HG03432 (cell line): ENCODE measurements around the gene SEC31B.

Experiments
- ATAC-seq: cut with Tn5 transposase; IDR thresholded peaks from one replicate; pipeline ENCODE4 v1.9.1; 2021; ENCODE audit warnings: mild to moderate bottlenecking, moderate library complexity; ENCODE audit not compliant: unreplicated experiment

Gene SEC31B

DNA sequence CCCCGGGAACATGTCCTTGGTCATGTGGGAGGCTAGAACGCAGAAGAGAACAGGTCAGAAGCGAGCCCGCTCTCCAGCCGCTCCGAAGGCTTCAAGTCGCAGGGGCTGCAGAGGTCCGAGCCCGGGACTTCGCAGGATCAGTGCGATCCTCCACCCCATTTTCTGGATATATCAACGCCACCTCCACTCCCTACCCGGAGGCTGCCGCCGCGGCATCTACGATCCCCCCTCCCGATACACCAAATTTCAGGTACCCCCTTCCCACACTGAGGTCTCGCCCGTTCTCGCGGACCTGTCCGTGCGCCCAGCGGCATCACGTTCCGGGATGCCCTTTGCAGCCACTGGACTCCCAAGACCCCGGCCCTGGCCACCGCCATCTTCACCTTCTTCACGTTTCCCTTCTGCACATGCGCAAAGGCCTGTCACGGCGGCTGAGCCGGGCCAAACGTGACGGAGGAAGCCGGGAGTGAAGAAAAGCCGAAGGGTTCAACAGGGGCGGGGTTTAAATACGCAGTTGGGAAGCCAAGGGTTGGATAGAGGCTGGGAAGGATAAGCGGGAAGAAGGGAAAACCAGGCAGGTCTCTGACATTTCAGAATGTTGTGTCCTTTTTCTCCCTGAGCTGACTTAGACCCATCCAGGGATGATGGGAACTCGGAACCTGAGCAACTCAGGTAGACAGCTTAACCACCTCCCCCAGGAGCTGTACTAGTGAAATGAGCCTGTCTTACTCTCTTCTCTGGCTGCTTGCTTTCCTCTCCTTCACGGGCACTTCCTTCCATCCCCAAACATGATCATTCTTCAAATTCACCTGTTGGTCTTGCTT is 10.0 kb upstream of the SEC31B start, which contains the start of gene NDUFB8:
TSS of gene NDUFB8 (minus strand) at position 397 of the 824 bp plus-strand sequence. CDS start at position 377, 20 bp downstream.
- ATAC-seq = peak; percentile 76

DNA sequence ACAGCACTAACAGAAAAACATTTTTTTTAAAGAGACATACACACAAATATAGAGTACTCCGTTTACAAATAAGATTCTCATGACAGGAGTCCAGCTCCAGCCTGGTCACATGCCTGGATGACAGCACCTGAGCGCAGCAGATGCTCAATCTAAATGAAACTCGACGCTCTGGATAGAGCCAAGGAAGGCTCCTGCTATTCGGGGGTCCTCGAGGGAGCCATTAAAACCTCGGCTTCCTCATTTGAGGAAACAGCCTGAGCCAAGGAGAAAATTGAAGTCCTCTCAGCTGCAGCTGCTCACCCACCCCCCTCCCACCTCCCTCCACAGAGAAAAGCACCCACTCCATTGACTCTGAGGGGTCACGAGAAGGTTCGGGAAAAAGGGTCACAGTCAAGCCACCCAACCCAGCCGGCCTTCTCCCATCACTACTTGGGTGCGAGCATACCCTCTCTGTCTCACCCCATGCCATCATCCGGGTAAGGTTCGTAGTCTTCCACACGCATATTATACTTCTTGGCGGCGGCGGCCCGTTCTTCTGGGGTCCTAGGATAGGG is 9.3 kb upstream of the SEC31B start:
- peak; percentile 12 for ATAC-seq

DNA sequence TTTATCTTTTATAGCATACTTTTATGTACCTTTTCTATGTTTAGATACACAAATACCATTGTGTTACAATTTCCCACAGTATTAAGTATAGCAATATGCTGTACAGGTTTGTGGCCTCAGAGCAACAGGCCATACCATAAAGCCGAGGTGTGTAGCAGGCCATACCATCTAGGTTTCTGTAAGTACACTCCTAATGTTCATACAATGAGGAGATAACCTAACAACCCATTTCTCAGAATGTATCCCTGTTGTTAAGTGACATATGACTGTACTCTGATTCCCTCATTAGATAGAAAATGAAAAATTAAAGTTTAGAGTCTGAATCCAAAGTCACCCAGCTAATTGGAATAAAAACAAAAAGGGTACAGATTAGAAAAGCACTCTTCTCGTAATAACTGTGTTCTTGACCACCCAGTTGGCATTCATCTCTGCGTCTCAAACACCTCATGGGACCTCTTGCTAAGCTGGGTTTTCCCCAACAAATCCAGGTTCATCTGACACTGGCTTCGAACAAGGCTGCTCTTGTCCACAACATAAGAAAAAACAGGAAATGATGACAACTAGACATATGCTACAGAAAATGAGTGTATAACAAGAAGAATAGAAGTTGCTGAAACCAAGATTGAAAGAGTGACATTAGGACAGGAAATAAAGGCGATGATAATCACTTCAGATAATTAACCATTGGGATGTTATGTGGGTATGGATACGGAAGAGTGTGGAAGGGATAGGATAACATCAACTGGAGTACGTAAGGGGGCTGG is 8.6 kb upstream of the SEC31B start:
- ATAC-seq = peak; percentile 20

DNA sequence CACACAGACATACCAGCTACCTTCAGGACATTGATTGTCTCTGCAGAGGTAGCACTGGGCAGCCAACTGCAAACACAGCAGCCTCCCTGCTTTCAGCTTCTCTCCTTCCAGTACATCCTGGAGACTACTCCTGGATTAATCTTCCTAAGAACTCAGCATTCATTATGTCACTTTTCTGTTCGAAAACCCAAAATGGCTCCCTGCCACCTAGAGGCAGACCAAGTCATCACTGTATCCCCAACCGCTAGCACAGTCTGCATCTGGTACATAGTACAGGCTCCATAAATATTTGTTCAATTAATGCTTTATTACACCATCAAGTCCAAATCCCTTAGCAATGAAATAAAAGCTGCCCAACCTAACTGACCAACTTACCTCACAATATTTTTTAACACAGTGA is 5.0 kb upstream of the SEC31B start:
- ATAC-seq = no peak

DNA sequence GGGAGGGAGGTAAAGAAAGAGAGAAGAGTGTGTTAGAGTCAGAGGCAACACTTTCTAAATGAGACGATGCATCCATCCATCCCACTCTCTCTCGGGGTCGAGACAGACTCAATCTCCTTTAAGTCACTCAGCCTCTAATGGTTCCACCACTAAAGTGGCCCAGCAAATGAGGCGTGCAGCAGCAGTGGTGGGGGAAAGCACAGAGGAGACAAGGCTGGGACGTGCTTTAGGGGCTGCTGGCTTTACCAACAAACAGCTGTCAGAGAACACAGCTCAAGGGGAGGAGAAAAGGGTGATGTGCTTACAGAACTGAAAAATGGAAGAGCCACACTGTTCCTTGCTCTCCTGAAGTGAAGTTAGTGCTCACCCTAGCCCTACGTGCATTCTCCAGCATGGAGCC is 4.5 kb upstream of the SEC31B start:
- ATAC-seq = no peak

DNA sequence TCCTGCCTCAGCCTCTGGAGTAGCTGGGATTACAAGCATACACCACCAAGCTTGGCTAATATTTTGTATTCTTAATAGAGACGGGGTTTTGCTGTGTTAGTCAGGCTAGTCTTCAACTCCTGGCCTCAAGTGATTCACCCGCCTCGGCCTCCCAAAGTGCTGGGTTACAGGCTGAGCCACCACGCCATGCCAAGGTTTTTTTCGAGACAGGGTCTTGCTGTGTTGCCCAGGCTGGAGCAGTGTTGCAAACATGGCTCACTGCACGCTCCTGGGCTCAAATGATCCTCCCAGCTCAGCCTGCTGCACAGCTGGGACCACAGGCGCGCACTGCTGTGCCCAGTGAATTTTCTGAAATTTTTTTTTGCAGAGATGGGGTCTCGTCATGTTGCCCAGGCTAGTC is 3.3 kb upstream of the SEC31B start:
- no peak for ATAC-seq

DNA sequence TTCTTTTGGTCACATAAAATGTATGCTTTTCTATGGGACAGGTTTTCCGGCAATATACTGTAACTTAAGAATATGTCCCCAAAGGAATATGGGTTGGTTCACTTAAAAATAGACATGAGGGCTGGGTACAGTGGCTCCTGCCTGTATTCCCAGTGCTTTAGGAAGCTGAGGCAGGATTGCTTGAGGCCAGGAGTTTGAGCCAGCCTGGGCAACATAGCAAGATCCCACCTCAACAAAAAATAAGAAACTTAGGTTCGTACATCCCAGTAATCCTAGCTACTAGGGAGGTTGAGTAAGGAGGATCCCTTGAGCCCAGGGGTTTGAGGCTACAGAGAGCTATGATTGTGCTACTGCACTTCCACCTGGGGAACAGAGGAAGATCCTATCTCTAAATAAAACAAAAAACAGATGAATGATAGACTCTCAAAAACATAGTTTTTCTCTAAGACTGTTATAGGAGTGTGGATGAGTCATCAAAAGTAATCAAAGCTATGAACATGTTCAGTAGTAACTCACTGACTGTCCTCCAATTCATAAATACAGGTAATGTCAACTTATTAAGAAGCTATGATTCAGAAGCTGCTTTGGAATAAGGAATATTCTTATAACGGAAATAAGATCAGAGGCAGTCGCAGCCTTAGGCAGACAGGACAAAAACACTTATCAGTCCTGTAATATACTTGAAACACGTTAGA is 2.6 kb upstream of the SEC31B start:
- no peak for ATAC-seq

DNA sequence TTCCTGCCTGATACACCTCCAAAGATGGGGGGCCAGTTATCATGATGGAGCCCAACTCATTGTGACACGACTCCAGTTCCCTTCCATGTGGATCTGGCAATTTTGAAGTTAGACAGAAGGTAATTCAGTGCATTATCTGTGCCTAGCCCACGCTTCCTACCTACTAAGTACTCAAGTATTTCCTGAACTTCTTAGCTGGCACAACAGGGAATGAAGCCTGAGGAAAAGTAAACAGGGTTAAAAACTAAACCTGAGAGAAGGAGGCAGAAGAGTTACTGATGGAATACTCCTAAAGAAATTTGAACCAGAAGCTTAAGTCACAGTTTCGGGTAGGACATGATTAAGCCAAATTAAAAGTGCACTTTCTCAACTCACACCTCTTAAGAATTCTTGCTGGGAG is 1.1 kb upstream of the SEC31B start:
- ATAC-seq = no peak

DNA sequence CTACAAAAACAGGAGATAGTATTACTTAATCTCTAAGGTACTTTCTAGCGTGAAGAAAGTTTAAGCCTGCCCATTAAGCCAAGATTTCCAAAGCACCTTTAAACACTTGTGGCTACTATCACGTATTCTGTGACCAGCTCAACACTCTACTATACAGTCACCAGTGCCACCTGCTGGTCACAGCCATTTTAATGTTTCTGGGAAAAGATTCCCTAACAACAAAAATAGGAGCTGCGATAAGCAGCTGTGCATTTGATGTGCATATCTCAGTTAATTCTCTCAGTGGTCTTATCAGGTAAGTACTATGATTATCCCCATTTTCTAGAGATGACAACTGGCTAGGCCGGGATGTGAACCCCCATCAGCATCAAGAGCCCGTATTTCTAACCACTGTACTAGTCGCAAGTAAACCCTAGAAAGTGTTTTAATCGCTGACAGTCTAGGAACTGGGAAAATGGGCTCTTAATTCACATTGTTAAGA is 860 bp downstream of the SEC31B start:
- ATAC-seq = no peak

DNA sequence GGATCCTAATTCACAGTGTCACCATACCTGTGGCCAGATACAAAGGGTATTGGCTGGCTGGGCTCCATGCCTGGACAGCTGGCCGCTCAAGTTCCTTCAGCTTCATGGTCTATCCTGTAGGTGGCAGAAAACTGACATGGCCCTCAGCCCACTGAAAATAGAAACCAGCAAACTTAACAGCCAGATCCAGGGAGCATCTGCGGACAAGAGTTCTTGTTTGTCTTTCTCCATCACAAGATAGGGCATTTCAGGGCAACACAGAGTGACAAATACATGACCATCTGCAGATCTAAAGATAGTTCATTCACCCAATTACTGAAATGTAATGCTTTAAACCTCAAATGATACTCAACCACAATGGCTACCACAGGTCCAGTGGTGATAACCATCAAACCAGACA is 2.8 kb downstream of the SEC31B start:
- no peak for ATAC-seq

DNA sequence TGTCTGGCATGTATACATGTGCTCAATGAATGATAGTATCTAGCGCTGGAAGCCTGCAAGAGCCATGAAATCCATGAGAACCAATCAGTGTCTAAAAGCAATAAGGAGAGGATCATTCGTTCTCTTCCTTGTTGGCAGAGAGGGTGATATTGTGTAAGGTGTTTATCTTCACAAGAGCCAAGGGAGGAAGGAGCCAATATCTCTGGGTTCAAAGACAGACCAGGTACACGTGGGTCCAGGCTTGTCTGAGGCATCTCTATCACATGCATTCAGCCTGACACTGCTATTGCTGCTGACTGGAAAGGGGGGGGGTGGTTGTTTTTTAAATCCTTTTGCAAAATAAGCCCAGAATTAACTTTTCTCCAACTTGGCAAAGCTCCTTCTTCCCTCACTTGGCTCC is 4.0 kb downstream of the SEC31B start:
- ATAC-seq = no peak

DNA sequence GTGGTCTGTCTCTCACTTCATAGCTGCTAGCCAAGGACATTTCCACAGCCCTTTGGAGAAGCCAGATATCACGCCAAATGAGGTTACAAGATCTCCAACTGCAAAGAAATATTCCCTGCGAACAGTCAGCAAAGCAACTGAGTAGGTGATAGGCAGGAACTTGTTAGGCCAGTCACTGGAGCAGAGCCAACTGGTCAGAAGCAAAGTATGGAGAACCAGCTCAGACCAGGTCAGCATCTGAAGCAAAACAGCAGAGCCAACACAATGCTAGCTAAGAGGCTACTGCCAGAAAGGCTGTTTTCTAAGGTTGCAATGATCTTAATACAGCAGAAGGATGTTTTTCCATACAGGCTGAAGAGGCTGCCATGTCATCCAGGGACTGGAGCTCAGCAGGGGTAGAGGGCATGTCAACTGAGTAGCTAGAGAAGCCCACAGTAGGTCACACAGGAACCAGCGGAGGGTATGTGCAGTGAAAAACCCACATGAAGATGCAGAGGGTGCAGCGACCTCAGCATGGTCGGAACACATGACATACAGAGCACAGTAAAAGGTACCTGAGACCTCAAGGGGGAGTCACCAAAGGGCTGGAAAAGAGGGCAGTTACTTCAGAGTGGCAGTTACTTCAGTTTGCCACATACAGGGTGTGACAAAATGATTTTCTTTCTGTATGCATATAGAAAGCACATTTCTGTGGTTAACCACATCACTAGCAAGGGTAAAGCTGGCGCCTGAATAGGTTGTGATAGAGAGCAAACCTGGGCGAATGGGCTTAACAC is 8.9 kb downstream of the SEC31B start:
- ATAC-seq = no peak

DNA sequence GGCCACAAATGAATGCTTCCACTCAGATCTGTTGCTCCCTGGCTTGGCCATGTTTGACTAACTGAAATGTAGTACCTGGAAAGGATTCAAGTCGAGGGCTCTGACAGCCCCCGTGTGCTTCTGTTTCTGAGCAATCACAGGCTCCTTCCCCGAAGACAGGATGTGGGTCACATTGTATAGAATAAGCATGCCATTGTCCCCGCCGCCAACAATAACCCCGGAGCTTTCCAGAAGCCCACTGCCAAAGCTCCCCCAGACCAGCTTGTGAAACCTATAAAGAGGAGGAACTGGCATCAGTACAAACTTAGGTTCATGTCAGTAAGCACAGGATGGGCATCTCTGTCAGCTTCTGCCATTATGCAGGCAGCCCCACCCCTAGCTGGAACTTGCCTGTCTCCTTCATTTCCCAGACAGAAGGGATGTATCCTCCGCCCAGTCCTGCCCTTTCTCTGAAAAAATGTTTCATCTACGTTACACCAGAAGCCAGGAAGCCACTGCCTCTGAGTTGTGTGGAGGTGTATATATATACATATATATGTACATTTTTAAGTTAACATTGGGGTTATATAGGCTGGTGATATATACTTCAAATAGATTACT is 10.3 kb downstream of the SEC31B start:
- no peak for ATAC-seq

DNA sequence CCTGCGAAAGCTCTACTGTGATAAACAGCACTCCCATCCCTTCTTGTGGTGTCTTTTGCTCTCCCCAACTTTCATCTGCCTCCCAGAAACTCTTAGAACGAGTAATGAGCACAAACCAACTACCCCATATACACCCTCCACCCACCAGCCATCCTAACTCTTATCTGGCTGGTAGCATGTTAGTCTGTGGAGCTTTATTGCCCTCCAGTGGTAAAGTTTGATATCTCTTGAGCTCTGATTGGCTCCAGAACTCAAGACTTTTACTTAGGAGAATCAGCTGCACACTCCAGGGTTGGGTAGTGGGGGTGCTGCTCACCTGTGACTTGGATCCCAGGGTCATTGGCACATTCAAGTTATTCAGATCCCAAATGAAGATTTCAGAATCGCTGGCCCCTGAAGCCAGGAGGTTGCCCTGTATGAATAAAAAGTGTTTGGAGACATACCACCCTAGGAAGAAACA is 10.9 kb downstream of the SEC31B start:
- ATAC-seq = no peak

DNA sequence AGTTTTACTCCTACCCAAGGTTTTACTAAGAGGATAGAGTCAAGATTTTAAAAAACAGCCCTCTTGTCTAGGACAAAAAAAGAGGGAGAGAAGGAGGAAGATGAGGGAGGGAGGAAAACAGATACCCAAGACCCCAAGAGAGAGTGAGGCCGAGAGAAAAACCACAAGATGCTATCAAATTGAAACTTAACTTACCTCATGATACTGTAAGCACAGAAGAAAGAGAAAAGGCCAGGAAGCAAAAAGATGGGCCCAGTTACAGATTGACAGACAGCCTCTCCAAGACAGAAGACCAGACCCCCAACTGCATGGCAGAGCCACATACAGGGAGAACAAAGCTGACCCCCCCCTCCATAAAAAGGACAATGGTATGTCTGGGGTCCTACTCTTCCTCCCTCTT is 11.4 kb downstream of the SEC31B start:
- ATAC-seq = no peak

DNA sequence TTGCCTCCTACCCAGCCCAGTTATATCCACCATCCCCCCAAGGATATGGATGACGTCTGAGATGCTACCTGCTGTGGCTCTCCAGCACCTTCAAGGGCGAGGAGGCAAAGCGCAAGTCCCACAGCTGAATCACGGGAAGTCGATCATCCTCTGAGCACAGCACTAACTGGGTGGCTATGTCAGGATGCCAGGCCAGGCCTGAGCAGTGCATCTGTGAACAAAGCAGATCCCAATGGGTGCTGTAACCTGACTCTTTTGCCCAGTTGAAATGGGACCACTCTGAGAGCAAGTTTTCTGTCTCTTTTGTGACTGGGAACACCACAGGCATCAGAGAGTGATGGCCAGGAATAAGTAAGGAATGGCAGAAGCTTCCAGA is 12.3 kb downstream of the SEC31B start:
- no peak for ATAC-seq

DNA sequence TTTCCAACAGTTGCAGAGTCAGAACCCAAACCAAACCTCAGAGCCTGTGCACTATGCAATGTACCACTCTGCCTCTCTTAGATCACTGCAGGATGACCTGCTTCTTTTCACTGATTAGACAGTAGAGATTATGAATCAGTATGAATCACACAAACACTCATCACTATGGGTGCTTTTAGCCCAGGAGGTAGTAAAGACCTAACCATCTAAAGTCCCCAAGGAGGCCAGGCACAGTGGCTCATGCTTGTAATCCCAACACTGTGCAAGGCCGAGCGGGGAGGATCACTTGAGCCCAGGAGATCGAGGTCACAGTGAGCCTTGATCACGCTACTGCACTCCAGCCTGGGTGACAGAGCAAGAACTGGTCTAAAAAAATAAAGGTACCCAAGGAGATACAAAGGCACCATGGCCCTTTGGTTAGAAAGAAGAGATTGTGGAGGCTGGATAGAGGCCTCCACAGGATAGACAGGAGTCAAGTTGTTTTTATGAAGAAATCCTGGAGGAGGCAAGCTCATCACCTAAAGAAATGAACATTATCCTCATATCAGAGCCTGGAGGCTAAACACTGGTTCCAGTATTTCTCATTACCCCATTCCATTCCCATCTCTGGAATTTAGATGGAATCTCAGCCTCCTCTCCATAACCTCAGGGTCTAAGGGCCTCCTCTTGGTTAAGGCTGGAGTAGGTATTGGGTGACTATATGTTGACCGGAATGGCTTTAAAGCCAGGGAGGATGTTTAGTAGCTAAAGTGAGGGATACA is 12.9 kb downstream of the SEC31B start:
- ATAC-seq = no peak

DNA sequence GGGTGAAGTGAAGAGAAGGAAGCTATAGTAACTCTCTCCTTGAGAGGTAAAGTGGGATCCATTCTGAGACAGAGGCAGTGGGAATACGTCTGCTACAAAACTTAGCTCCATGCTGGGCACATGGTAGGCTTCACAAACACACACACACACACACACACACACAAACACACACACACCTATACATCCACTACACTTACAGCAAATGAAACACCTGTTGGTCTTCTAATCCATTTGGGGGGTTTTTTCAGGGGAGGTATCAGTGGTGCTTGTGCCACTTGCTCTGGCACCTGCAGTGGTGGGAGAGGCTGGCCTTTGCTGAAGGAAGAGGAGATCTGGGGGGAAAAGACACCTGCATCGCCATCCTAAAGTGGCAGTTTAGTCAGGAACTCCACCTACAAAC is 14.5 kb downstream of the SEC31B start:
- ATAC-seq = no peak

DNA sequence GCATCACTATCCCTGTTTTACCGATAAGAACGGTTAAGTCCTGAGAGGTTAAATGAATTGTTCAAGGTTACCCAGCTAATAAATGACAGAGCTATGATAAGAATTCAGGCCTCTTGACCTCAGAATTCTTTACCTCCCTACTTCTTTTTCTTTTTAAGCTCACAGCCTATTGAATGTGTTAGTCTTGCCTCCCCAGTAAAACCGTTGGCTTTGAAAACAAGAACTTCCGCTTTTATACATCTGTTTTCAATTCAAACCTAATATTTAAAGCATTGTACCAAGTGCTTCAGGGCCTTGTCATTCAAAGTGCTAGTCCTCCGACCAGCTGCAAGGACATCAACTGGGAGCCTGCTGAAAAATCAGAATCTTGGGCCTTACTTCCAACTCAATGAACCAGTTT is 15.6 kb downstream of the SEC31B start:
- ATAC-seq = no peak
